HG02870 (cell line): ENCODE results near the gene SLC25A10.

Experiments
- ATAC-seq: cut with Tn5 transposase; IDR thresholded peaks from one replicate; pipeline ENCODE4 v1.9.1; 2021; ENCODE audit warnings: mild to moderate bottlenecking, moderate library complexity; ENCODE audit not compliant: unreplicated experiment

SLC25A10 gene

DNA sequence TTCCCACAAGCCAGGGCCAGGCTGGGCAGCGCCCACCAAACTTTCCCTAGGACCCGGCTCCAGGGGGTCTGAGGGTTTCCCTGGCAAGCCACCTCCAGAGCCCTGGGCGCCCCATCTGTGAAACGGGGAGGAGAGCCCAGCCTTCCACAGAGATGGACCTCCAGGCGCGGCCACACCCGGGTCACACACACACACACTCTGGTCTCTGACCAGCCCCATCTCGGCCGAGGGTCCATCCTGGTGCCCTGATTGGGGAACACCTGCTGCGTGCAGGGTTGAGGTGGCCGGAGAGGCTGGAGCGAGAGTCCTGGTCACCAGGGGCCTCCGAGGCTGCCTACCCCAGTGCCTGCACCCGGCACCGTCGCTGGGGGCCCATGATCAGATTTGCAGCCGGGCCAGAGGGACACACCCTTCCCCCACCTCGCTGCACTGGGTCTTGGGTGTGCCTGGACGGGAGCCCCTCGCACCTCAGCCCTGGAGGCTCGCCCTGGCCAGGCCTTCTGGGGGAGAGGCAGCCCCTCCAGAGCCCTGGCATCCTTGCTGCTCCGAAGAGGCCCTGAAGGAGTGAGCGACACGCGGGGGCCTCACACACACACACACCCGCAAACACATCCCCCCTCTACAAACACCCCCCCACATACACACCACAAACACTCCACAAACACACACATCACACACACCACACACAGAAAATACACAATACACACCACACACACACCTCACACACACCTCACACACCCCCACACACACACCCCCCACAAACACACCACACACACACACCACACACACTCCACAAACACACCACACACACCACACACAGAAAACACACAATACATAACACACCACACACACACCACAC is 29.7 kb downstream of the SLC25A10 start:
- ATAC-seq = no peak
